Left hindlimb (tissue), 1 donor: ENCODE data around the gene RTP3.

Experiments
- DNase-seq: peaks from one replicate; pipeline ENCODE4 v3.0.0-alpha.2; 2018

RTP3 gene

GRCh38 chr3:46549408-46549904 is 51.7 kb downstream of the RTP3 start:
- no peak for DNase-seq

- no peak for DNase-seq
Observed at GRCh38 chr3:46549989-46550388, 52.2 kb downstream of the RTP3 start.
